ENCODE data around the gene GRK1.

Gene GRK1

GRCh38 chr13:113782472-113782871, 115.5 kb downstream of the GRK1 start:
- in situ Hi-C loops (cut with MboI; ENCODE audit: low pct_unique_long_range_greater_than_20kb, low sequenced_read_pairs, unreplicated experiment), result no loop called here
- TF ChIP-seq CTCF (IDR thresholded peaks at IDR 0.05; ENCODE audit: extremely low read depth, insufficient read depth, missing control alignments), result no peak
- no peak for DNase-seq (ENCODE audit: low spot score)

DNA sequence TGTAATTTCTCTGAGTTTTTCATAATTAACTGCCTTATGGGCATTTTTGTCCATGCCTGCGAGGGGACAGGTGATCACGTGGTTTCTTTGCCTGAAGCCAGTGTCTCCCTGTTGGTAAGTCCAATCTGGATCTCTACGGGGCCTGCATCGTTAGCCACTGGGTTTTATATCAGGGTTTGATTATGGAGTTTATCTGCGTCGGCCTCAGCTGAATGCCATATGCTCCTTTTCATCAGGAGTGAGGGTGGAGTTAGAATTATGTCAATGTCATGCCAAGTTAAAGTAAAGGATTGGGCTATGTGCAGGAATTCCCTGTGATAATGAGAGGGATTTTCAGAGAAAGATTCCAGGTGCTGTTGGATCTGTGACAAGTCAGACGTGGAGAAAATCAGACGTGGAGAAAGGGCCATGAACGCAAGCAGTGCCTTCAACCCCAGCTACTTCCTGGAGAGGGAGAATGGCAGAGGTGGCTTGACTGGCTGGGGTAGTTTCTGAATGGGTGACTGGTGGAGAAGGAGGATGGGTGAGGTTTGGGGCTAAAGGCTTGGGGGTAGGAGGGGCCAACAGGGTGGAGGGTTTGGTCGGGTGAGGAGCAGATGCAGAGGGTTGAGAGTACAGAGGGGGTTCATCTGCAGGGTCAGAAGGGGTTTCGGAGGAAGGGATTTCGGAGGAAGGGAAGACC, 116.3 kb downstream of the GRK1 start:
- DNase-seq (ENCODE audit: low spot score), result no peak
- no peak for TF ChIP-seq CTCF (IDR thresholded peaks at IDR 0.05; ENCODE audit: extremely low read depth, insufficient read depth, missing control alignments)
- in situ Hi-C loops (cut with MboI; ENCODE audit: low pct_unique_long_range_greater_than_20kb, low sequenced_read_pairs, unreplicated experiment), result no loop called here

DNA sequence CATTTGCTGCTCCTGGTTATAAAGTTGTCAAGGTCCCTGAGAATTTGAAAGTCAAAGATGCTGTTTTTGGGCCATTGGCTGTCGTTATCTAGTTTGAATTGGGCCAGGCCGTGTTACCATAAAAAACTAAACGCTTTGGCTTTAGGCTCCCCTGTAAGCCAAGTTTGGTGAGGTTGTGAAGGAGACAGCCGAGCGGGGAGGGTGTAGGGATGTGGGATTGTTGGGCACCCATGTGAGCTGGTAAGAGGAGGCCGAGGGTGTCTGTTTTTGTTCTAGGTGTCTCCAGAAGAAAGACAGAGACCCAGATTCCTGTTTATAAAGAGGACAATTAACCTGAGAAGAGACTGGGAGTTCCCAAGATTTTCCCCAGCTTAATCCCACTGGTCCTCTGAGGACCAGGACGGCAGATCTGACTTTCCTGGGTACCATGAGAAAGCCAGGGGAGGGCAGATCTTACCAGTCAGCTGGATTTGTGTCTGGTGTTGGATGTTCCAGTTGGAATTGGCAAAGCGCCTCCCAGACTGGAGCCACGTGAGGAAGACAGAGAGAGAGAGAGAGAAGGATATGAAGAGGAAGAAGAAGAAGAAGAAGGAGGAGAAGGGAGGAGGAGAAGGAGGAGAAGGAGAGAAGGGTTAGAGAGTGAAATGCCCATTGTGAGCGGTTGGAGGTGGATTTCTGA, 117.1 kb downstream of the GRK1 start:
- in situ Hi-C loops (cut with MboI; ENCODE audit: low pct_unique_long_range_greater_than_20kb, low sequenced_read_pairs, unreplicated experiment), result no loop called here
- no peak for TF ChIP-seq CTCF (IDR thresholded peaks at IDR 0.05; ENCODE audit: extremely low read depth, insufficient read depth, missing control alignments)
- DNase-seq (ENCODE audit: low spot score), result no peak

DNA sequence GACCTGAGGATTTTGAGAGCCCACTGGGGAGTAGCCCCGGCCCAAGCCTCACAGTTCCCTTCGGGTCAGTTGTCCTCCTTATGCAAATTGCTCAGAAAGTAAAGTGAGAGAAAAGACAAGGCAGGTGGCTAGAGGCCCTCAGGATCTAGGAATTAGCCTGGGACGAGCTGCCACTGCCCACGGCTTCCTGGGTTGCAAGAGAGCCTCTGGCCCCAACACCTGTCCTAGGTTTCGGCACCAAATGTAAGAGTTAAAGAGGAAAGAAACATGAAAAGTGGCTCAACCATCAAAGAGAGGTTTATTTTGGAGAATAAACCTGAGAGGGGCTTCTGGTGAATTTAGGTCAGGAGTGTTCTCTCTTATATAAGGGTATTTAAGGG, 117.6 kb downstream of the GRK1 start:
- DNase-seq (ENCODE audit: low spot score), result no peak
- TF ChIP-seq CTCF (IDR thresholded peaks at IDR 0.05; ENCODE audit: extremely low read depth, insufficient read depth, missing control alignments), result no peak
- in situ Hi-C loops (cut with MboI; ENCODE audit: low pct_unique_long_range_greater_than_20kb, low sequenced_read_pairs, unreplicated experiment), result no loop called here

- no peak for DNase-seq (ENCODE audit: low spot score)
- in situ Hi-C loops (cut with MboI; ENCODE audit: low pct_unique_long_range_greater_than_20kb, low sequenced_read_pairs, unreplicated experiment), result no loop called here
- no peak for TF ChIP-seq CTCF (IDR thresholded peaks at IDR 0.05; ENCODE audit: extremely low read depth, insufficient read depth, missing control alignments)
Observed at GRCh38 chr13:113785051-113786010, 118.3 kb downstream of the GRK1 start.

DNA sequence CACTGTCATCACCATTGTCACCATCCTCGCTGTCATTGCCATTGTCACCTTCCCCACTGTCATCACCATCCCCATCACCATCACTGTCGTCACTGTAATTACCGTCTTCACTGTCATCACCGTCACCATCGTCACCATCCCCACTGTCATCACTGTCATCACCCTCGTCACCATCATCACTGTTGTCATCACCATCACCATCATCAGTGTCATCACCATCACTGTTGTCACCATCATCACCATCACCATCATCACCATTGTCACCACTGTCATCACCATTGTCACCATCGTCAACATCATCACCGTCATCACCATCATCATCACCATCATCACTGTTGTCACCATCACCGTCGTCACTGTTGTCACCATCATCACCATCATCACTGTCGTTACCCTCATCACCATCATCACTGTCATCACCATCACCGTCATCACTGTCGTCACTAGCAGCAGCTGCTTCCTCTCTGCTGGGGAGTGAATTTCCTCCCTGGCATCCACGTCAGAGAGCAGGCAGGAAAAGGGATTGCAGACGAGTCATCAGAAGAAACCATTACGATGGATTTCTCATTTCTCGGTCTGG, 119.3 kb downstream of the GRK1 start:
- in situ Hi-C loops (cut with MboI; ENCODE audit: low pct_unique_long_range_greater_than_20kb, low sequenced_read_pairs, unreplicated experiment), result no loop called here
- no peak for TF ChIP-seq CTCF (IDR thresholded peaks at IDR 0.05; ENCODE audit: extremely low read depth, insufficient read depth, missing control alignments)
- no peak for DNase-seq (ENCODE audit: low spot score)
